ENCODE measurements around the gene ABCD1.

The ABCD1 gene

GRCh38 chrX:153775293-153776119, 50.9 kb downstream of the ABCD1 start:
- DNase-seq: no peak

- no peak for DNase-seq
These were observed 51.5 kb downstream of the ABCD1 start for GRCh38 chrX:153776120-153776599.

GRCh38 chrX:153776611-153777045, 52.0 kb downstream of the ABCD1 start:
- DNase-seq: no peak

GRCh38 chrX:153777261-153778090, 52.8 kb downstream of the ABCD1 start:
- no peak for DNase-seq

GRCh38 chrX:153778181-153778580, 53.5 kb downstream of the ABCD1 start:
- no peak for DNase-seq

- DNase-seq: no peak
These were observed 54.0 kb downstream of the ABCD1 start for GRCh38 chrX:153778684-153779101.

- DNase-seq: no peak
These were observed 55.4 kb downstream of the ABCD1 start for GRCh38 chrX:153779891-153780677.

GRCh38 chrX:153780678-153781427, 56.2 kb downstream of the ABCD1 start, which contains the start of gene SRPK3:
Gene SRPK3 (plus strand): TSS chrX:153781041. CDS start chrX:153781087, 46 bp downstream.
- no peak for DNase-seq

GRCh38 chrX:153781428-153782047, 56.9 kb downstream of the ABCD1 start:
- DNase-seq: no peak

- no peak for DNase-seq
These were observed 57.7 kb downstream of the ABCD1 start for GRCh38 chrX:153782313-153782712.

GRCh38 chrX:153782871-153783270, 58.2 kb downstream of the ABCD1 start:
- DNase-seq: no peak

- DNase-seq: no peak
These were observed 58.8 kb downstream of the ABCD1 start for GRCh38 chrX:153783378-153784013.

GRCh38 chrX:153784325-153784967, 59.8 kb downstream of the ABCD1 start:
- no peak for DNase-seq

- no peak for DNase-seq
These were observed 62.0 kb downstream of the ABCD1 start for GRCh38 chrX:153786669-153787068.

- DNase-seq: no peak
These were observed 65.0 kb downstream of the ABCD1 start for GRCh38 chrX:153789654-153790053.

- DNase-seq: no peak
These were observed 66.6 kb downstream of the ABCD1 start for GRCh38 chrX:153791104-153791852.

GRCh38 chrX:153792368-153792767, 67.7 kb downstream of the ABCD1 start:
- DNase-seq: no peak

GRCh38 chrX:153793291-153793690, 68.6 kb downstream of the ABCD1 start:
- no peak for DNase-seq

Data from effector CD8-positive, alpha-beta T cell (primary cell).